HepG2 (cell line): Measurements from ENCODE around the gene ZNF3. TPM values are rescaled to one million over a fixed set of nuclear protein-coding genes. Genes with fewer than 3 reads are reported as not detected.

Experiments used
- BORCS8-MEF2B ChIP-seq: sonication (generic); formaldehyde crosslinking; IDR thresholded peaks from 2 replicates; pipeline ENCODE4 v1.8.0; 2022; ENCODE audit warnings: mild to moderate bottlenecking, missing genetic modification reagents
- CBX5 ChIP-seq: sonication (generic); formaldehyde crosslinking; IDR thresholded peaks from 2 replicates; pipeline ENCODE4 v1.4.0; 2020; ENCODE audit warnings: missing genetic modification reagents, borderline replicate concordance
- FOXM1 ChIP-seq: sonication (generic); formaldehyde crosslinking; IDR thresholded peaks from 2 replicates; pipeline ENCODE4 v1.5.0; 2020; ENCODE audit warnings: missing genetic modification reagents
- GPN1 ChIP-seq: sonication (generic); formaldehyde crosslinking; IDR thresholded peaks from 2 replicates; pipeline ENCODE4 v1.5.1; 2020; ENCODE audit warnings: missing genetic modification reagents, borderline replicate concordance
- GTF2F1 ChIP-seq: fragments of 150-350 bp; IDR thresholded peaks from 2 replicates; pipeline ENCODE4 v1.6.1; 2014; ENCODE audit warnings: low read length
- MBNL3 ChIP-seq: fragments of 250-450 bp; sonication (Bioruptor Pico); conservative IDR thresholded peaks from 2 replicates; pipeline ENCODE4 v1.8.0; 2022; ENCODE audit warnings: mild to moderate bottlenecking, inconsistent platforms
- MEIS1 ChIP-seq: sonication (generic); formaldehyde crosslinking; IDR thresholded peaks from 2 replicates; pipeline ENCODE4 v1.9.0; 2021; ENCODE audit warnings: mild to moderate bottlenecking, missing genetic modification reagents, moderate library complexity, borderline replicate concordance
- MYC ChIP-seq: sonication (generic); formaldehyde crosslinking; IDR thresholded peaks from 2 replicates; pipeline ENCODE4 v1.9.0; 2021; ENCODE audit warnings: missing genetic modification reagents, borderline replicate concordance
- NFYB ChIP-seq: sonication (generic); formaldehyde crosslinking; IDR thresholded peaks from 2 replicates; pipeline ENCODE4 v1.4.0; 2020; ENCODE audit warnings: missing genetic modification reagents
- POLR2AphosphoS5 ChIP-seq: IDR thresholded peaks from 2 replicates; pipeline ENCODE4 v1.6.1; 2012; ENCODE audit warnings: low read depth, low read length
- PPARG ChIP-seq: conservative IDR thresholded peaks from 2 replicates; pipeline ENCODE4 v1.6.1; 2016; ENCODE audit warnings: missing biosample characterization, missing genetic modification reagents
- SRSF4 ChIP-seq: fragments of 200-400 bp; formaldehyde crosslinking; IDR thresholded peaks from one replicate; pipeline ENCODE4 v1.6.1; 2018; ENCODE audit warnings: mild to moderate bottlenecking, low read depth, low read length, moderate library complexity; ENCODE audit not compliant: poor library complexity, severe bottlenecking
- TRIM24 ChIP-seq: sonication (generic); formaldehyde crosslinking; IDR thresholded peaks from 2 replicates; pipeline ENCODE4 v1.8.0; 2022; ENCODE audit warnings: mild to moderate bottlenecking, missing genetic modification reagents
- ZBTB10 ChIP-seq: sonication (generic); formaldehyde crosslinking; IDR thresholded peaks from 2 replicates; pipeline ENCODE4 v1.4.0; 2020; ENCODE audit warnings: missing genetic modification reagents, borderline replicate concordance
- ZNF101 ChIP-seq: sonication (generic); formaldehyde crosslinking; IDR thresholded peaks from 2 replicates; pipeline ENCODE4 v1.4.0; 2020; ENCODE audit warnings: mild to moderate bottlenecking, low read depth, missing genetic modification reagents, borderline replicate concordance
- ZNF296 ChIP-seq: sonication (generic); formaldehyde crosslinking; conservative IDR thresholded peaks from 2 replicates; pipeline ENCODE4 v1.5.0; 2020; ENCODE audit warnings: mild to moderate bottlenecking, missing genetic modification reagents
- ZNF329 ChIP-seq: sonication (generic); formaldehyde crosslinking; IDR thresholded peaks from 2 replicates; pipeline ENCODE4 v1.9.0; 2021; ENCODE audit warnings: low read depth, mild to moderate bottlenecking, missing genetic modification reagents
- ZNF879 ChIP-seq: sonication (generic); formaldehyde crosslinking; IDR thresholded peaks from 2 replicates; pipeline ENCODE4 v1.8.1; 2023; ENCODE audit warnings: missing genetic modification reagents
- ZNF891 ChIP-seq: sonication (generic); formaldehyde crosslinking; IDR thresholded peaks from 2 replicates; pipeline ENCODE4 v1.5.0; 2020; ENCODE audit warnings: mild to moderate bottlenecking, missing genetic modification reagents
- ZSCAN30 ChIP-seq: sonication (generic); formaldehyde crosslinking; IDR thresholded peaks from 2 replicates; pipeline ENCODE4 v1.5.0; 2020; ENCODE audit warnings: mild to moderate bottlenecking, missing genetic modification reagents
- polyA plus RNA-seq, 8 experiments: library from polyadenylated mRNA; depleted of rRNA in 3 of 8; stranded (reverse) in 7 of 8; unstranded in 1 of 8; fragments of >200 nt; fragmentation: Illumina TruSeq in 4 of 8; extraction: Trizol in 4 of 8; gene quantifications; 2 replicates each; pipeline versions ENCODE4 v1.2.1 to v1.2.3, GENCODE V29; 2011 to 2016; ENCODE audit warnings: low read depth in 4 of 8, missing spikeins in 1 of 8, mixed read lengths in 1 of 8; ENCODE audit not compliant: insufficient read depth in 1 of 8
- total RNA-seq, 5 experiments: library from RNA; depleted of rRNA; stranded (reverse); fragments of >200 nt; fragmentation: Illumina TruSeq; extraction: Trizol; gene quantifications; 2 replicates each; pipeline ENCODE4 v1.2.3, GENCODE V29; 2016; ENCODE audit warnings: low read depth in 1 of 5
- TF ChIP-seq, protein P1 (sequence below): sonication (generic); formaldehyde crosslinking; IDR thresholded peaks from 2 replicates; pipeline ENCODE4 v1.5.0; 2020; ENCODE audit warnings: mild to moderate bottlenecking, missing genetic modification reagents
- TF ChIP-seq, protein P2 (sequence below): fragments of 450-650 bp; IDR thresholded peaks from 2 replicates; pipeline ENCODE4 v1.6.1; 2017
- TF ChIP-seq, protein P3 (sequence below): IDR thresholded peaks from 2 replicates; pipeline ENCODE4 v1.6.1; 2016; ENCODE audit warnings: mild to moderate bottlenecking

Gene ZNF3
- total and polyA plus RNA-seq, 2 of the 13 experiments (the other 11 are each of a cell fraction or from before 2014, with no cell fraction given), result 33.7 to 56.9 TPM

DNA sequence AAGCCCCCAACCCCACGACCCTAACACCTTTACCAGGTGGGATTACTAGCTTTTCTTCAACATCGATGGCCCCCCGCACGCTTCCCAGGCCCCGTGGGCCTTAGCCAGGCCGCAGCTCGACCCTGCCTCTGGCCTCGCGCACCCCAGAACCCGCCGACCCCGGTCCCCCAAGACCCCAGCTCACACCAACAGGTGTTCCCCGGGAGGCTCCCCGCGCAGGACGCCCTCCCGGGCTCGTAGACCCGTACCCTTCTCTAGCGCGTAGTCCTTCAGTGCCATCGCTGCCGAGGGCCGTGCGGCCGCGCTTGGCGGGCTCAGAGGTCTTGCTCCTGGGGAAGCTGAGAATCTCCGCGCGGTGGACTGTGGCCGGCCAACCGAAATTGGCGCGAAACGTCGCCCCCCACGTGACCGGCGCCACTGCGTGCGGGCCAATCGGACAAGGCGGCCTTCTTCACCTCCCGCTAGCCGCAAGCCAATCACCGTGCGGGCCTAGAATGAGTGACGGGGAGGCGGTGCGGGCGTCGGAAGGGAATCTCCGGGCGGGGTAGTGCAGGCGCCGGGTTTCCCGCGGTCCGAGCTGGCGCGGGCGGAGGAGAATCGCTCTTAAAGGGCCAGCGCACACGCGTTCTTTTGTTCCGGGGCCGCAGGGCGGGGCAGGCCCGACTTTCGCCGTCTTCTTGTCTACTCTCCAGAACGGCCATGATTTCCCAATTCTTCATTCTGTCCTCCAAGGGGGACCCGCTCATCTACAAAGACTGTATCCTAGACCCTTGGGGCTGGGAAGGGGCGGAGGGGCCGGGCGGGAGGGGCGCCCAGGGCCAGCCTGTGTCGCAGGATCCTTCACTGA lies 19.7 kb upstream of the ZNF3 start, which contains the start of the genes AP4M1 and MCM7 (continued):
- TF ChIP-seq, protein P1, sequence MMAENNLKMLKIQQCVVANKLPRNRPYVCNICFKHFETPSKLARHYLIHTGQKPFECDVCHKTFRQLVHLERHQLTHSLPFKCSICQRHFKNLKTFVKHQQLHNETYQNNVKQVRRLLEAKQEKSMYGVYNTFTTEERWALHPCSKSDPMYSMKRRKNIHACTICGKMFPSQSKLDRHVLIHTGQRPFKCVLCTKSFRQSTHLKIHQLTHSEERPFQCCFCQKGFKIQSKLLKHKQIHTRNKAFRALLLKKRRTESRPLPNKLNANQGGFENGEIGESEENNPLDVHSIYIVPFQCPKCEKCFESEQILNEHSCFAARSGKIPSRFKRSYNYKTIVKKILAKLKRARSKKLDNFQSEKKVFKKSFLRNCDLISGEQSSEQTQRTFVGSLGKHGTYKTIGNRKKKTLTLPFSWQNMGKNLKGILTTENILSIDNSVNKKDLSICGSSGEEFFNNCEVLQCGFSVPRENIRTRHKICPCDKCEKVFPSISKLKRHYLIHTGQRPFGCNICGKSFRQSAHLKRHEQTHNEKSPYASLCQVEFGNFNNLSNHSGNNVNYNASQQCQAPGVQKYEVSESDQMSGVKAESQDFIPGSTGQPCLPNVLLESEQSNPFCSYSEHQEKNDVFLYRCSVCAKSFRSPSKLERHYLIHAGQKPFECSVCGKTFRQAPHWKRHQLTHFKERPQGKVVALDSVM (CRISPR knock-in tag), result no peak; the same call in 1 of the 2 replicates
- TF ChIP-seq MYC (CRISPR knock-in tag) (peak; percentile 63), MEIS1 (no peak; the same call in 1 of the 2 replicates), ZNF879 (CRISPR knock-in tag) (no peak), GTF2F1 (0 out of 2 replicates have a peak, but pooled peaks have one; percentile 22), SRSF4 (no peak), TRIM24 (CRISPR knock-in tag) (no peak), BORCS8-MEF2B (peak; percentile 88), ZNF891 (no peak; the same call in 1 of the 2 replicates), NFYB (CRISPR knock-in tag) (peak; percentile 96), ZSCAN30 (no peak), FOXM1 (CRISPR knock-in tag) (no peak), GPN1 (CRISPR knock-in tag) (no peak), POLR2AphosphoS5 (peak; percentile 48; the same call in 1 of the 2 replicates), CBX5 (no peak), ZNF101 (CRISPR knock-in tag) (no peak), PPARG (CRISPR knock-in tag) (no peak), ZNF296 (CRISPR knock-in tag) (no peak), ZNF329 (CRISPR knock-in tag) (no peak), MBNL3 (no peak), ZBTB10 (no peak)
- TF ChIP-seq, protein P2, sequence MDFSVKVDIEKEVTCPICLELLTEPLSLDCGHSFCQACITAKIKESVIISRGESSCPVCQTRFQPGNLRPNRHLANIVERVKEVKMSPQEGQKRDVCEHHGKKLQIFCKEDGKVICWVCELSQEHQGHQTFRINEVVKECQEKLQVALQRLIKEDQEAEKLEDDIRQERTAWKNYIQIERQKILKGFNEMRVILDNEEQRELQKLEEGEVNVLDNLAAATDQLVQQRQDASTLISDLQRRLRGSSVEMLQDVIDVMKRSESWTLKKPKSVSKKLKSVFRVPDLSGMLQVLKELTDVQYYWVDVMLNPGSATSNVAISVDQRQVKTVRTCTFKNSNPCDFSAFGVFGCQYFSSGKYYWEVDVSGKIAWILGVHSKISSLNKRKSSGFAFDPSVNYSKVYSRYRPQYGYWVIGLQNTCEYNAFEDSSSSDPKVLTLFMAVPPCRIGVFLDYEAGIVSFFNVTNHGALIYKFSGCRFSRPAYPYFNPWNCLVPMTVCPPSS, result no peak
- TF ChIP-seq, protein P3, sequence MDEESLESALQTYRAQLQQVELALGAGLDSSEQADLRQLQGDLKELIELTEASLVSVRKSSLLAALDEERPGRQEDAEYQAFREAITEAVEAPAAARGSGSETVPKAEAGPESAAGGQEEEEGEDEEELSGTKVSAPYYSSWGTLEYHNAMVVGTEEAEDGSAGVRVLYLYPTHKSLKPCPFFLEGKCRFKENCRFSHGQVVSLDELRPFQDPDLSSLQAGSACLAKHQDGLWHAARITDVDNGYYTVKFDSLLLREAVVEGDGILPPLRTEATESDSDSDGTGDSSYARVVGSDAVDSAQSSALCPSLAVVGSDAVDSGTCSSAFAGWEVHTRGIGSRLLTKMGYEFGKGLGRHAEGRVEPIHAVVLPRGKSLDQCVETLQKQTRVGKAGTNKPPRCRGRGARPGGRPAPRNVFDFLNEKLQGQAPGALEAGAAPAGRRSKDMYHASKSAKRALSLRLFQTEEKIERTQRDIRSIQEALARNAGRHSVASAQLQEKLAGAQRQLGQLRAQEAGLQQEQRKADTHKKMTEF, result peak; percentile 37; the same call in 1 of the 2 replicates
